Measurements from ENCODE around the gene MEGF11.

MEGF11 gene

GRCh38 chr15:66047321-66048024, 206.1 kb downstream of the MEGF11 start:
- no peak for DNase-seq

GRCh38 chr15:66046751-66047150, 206.8 kb downstream of the MEGF11 start:
- DNase-seq, result no peak

- DNase-seq, result no peak
These were observed 207.2 kb downstream of the MEGF11 start for GRCh38 chr15:66046326-66046725.

GRCh38 chr15:66045542-66045941, 208.0 kb downstream of the MEGF11 start:
- DNase-seq, result no peak

GRCh38 chr15:66044837-66045236, 208.7 kb downstream of the MEGF11 start:
- no peak for DNase-seq

GRCh38 chr15:66043264-66043663, 210.3 kb downstream of the MEGF11 start:
- DNase-seq, result no peak

GRCh38 chr15:66042624-66043023, 210.9 kb downstream of the MEGF11 start:
- no peak for DNase-seq

GRCh38 chr15:66041276-66041675, 212.3 kb downstream of the MEGF11 start:
- no peak for DNase-seq

- no peak for DNase-seq
These were observed 213.2 kb downstream of the MEGF11 start for GRCh38 chr15:66040211-66040892.

GRCh38 chr15:66039117-66039871, 214.3 kb downstream of the MEGF11 start:
- DNase-seq, result no peak

GRCh38 chr15:66038387-66039116, 215.0 kb downstream of the MEGF11 start:
- DNase-seq, result no peak

GRCh38 chr15:66036859-66037258, 216.7 kb downstream of the MEGF11 start:
- no peak for DNase-seq

- no peak for DNase-seq
These were observed 217.6 kb downstream of the MEGF11 start for GRCh38 chr15:66035901-66036300.

- DNase-seq, result no peak
These were observed 220.4 kb downstream of the MEGF11 start for GRCh38 chr15:66033143-66033542.

- DNase-seq, result no peak
These were observed 221.5 kb downstream of the MEGF11 start for GRCh38 chr15:66032006-66032405.

- no peak for DNase-seq
These were observed 222.9 kb downstream of the MEGF11 start for GRCh38 chr15:66030650-66031049.

- DNase-seq, result no peak
These were observed 223.9 kb downstream of the MEGF11 start for GRCh38 chr15:66029650-66030049.

- no peak for DNase-seq
These were observed 226.2 kb downstream of the MEGF11 start for GRCh38 chr15:66027268-66027805.

- no peak for DNase-seq
These were observed 227.6 kb downstream of the MEGF11 start for GRCh38 chr15:66025972-66026371.

- DNase-seq, result no peak
These were observed 228.5 kb downstream of the MEGF11 start for GRCh38 chr15:66025015-66025452.

GRCh38 chr15:66024116-66024515, 229.4 kb downstream of the MEGF11 start:
- DNase-seq, result no peak

GRCh38 chr15:66023311-66023972, 230.1 kb downstream of the MEGF11 start:
- no peak for DNase-seq

All from NCI-H2171 (cell line).